HepG2 (cell line): ENCODE data around the gene MST1.

Experiments
- GABPA ChIP-seq, 2 experiments: IDR thresholded peaks; 2 replicates each; pipeline ENCODE4 v1.6.1; 2011 to 2016; ENCODE audit warnings: low read depth in 2 of 2, low read length in 1 of 2, missing biosample characterization in 1 of 2, missing genetic modification characterization in 1 of 2
- JUNB ChIP-seq: sonication (generic); formaldehyde crosslinking; IDR thresholded peaks from 2 replicates; pipeline ENCODE4 v1.8.0; 2022; ENCODE audit warnings: missing genetic modification reagents, mild to moderate bottlenecking, borderline replicate concordance
- KDM3A ChIP-seq: IDR thresholded peaks from 2 replicates; pipeline ENCODE4 v1.6.1; 2018; ENCODE audit warnings: low read depth, missing compliant biosample characterization
- POLR2A ChIP-seq, 2 experiments: IDR thresholded peaks; 2 replicates each; pipeline ENCODE4 v1.6.1; 2011; ENCODE audit warnings: low read depth in 2 of 2, low read length in 2 of 2, mild to moderate bottlenecking in 1 of 2, moderate library complexity in 1 of 2; ENCODE audit not compliant: insufficient read depth in 1 of 2
- RNF2 ChIP-seq: fragments of 450-650 bp; conservative IDR thresholded peaks from 2 replicates; pipeline ENCODE4 v1.6.1; 2016; ENCODE audit warnings: low read depth
- SMAD3 ChIP-seq: sonication (generic); formaldehyde crosslinking; IDR thresholded peaks from 2 replicates; pipeline ENCODE4 v1.4.0; 2020; ENCODE audit warnings: missing genetic modification reagents
- STAG1 ChIP-seq: sonication (generic); formaldehyde crosslinking; IDR thresholded peaks from 2 replicates; pipeline ENCODE4 v1.4.0; 2020; ENCODE audit warnings: missing genetic modification reagents
- TF ChIP-seq, protein P1 (sequence below): sonication (generic); formaldehyde crosslinking; IDR thresholded peaks from 2 replicates; pipeline ENCODE4 v1.5.0; 2020; ENCODE audit warnings: mild to moderate bottlenecking, missing genetic modification reagents, moderate library complexity
- TF ChIP-seq, protein P2 (sequence below): fragments of 450-650 bp; IDR thresholded peaks from 2 replicates; pipeline ENCODE4 v1.6.1; 2016
- TF ChIP-seq, protein P3 (sequence below), 2 experiments: IDR thresholded peaks; 2 replicates each; pipeline ENCODE4 v1.6.1; 2011 to 2012; ENCODE audit warnings: low read length in 2 of 2, borderline replicate concordance in 1 of 2, low read depth in 1 of 2, mild to moderate bottlenecking in 1 of 2, moderate library complexity in 1 of 2

DNA sequence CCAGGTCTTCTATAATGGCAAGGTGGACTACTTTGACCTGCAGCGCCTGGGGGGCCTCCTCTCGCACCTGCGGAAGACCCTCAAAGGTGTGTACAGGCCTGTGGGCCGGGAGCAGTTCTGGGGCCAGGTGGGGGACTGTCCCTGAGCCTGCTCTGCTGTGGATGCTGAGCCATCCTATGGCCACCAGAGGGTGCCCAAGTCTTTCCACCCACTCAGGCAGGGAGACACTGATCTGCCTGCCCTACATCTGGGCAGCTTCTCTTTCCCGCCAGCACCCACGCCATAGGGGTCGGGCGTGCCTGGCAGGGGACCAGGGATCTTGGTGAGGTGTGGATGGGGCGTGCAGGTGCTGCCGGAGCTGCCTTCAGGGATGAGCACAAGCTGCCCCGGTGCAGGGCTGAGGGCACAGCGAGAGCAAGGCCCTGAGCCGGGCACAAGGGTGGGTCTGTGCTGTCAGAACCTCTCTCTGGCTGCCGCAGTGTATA, 14.2 kb upstream of the MST1 start:
- TF ChIP-seq GABPA (IDR thresholded peaks at IDR 0.05; ENCODE audit: low read depth, low read length) (no peak), GABPA (CRISPR knock-in tag; IDR thresholded peaks at IDR 0.05; ENCODE audit: low read depth) (no peak), POLR2A (IDR thresholded peaks at IDR 0.05; ENCODE audit: insufficient read depth in 1 of 2, low read depth in 2 of 2, low read length in 2 of 2) (no peak), STAG1 (CRISPR knock-in tag) (peak; percentile 96), KDM3A (CRISPR knock-in tag) (no peak), SMAD3 (no peak), JUNB (no peak), RNF2 (no peak)
- TF ChIP-seq, protein P1, sequence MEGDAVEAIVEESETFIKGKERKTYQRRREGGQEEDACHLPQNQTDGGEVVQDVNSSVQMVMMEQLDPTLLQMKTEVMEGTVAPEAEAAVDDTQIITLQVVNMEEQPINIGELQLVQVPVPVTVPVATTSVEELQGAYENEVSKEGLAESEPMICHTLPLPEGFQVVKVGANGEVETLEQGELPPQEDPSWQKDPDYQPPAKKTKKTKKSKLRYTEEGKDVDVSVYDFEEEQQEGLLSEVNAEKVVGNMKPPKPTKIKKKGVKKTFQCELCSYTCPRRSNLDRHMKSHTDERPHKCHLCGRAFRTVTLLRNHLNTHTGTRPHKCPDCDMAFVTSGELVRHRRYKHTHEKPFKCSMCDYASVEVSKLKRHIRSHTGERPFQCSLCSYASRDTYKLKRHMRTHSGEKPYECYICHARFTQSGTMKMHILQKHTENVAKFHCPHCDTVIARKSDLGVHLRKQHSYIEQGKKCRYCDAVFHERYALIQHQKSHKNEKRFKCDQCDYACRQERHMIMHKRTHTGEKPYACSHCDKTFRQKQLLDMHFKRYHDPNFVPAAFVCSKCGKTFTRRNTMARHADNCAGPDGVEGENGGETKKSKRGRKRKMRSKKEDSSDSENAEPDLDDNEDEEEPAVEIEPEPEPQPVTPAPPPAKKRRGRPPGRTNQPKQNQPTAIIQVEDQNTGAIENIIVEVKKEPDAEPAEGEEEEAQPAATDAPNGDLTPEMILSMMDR (CRISPR knock-in tag), result peak; percentile 95
- TF ChIP-seq, protein P2, sequence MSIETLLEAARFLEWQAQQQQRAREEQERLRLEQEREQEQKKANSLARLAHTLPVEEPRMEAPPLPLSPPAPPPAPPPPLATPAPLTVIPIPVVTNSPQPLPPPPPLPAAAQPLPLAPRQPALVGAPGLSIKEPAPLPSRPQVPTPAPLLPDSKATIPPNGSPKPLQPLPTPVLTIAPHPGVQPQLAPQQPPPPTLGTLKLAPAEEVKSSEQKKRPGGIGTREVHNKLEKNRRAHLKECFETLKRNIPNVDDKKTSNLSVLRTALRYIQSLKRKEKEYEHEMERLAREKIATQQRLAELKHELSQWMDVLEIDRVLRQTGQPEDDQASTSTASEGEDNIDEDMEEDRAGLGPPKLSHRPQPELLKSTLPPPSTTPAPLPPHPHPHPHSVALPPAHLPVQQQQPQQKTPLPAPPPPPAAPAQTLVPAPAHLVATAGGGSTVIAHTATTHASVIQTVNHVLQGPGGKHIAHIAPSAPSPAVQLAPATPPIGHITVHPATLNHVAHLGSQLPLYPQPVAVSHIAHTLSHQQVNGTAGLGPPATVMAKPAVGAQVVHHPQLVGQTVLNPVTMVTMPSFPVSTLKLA, result no peak
- TF ChIP-seq, protein P3, sequence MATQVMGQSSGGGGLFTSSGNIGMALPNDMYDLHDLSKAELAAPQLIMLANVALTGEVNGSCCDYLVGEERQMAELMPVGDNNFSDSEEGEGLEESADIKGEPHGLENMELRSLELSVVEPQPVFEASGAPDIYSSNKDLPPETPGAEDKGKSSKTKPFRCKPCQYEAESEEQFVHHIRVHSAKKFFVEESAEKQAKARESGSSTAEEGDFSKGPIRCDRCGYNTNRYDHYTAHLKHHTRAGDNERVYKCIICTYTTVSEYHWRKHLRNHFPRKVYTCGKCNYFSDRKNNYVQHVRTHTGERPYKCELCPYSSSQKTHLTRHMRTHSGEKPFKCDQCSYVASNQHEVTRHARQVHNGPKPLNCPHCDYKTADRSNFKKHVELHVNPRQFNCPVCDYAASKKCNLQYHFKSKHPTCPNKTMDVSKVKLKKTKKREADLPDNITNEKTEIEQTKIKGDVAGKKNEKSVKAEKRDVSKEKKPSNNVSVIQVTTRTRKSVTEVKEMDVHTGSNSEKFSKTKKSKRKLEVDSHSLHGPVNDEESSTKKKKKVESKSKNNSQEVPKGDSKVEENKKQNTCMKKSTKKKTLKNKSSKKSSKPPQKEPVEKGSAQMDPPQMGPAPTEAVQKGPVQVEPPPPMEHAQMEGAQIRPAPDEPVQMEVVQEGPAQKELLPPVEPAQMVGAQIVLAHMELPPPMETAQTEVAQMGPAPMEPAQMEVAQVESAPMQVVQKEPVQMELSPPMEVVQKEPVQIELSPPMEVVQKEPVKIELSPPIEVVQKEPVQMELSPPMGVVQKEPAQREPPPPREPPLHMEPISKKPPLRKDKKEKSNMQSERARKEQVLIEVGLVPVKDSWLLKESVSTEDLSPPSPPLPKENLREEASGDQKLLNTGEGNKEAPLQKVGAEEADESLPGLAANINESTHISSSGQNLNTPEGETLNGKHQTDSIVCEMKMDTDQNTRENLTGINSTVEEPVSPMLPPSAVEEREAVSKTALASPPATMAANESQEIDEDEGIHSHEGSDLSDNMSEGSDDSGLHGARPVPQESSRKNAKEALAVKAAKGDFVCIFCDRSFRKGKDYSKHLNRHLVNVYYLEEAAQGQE (IDR thresholded peaks at IDR 0.05; ENCODE audit: borderline replicate concordance in 1 of 2, low read depth in 1 of 2, low read length in 2 of 2), result no peak
